GM18517 (cell line): ENCODE data around the gene DNM3.
"Not testable (repeated sequence)": the region's sequence is repeated elsewhere in the genome, so short reads cannot be mapped to it uniquely, and the experiment has no call there.

Experiments used
- ATAC-seq: cut with Tn5 transposase; IDR thresholded peaks from one replicate; pipeline ENCODE4 v1.9.1; 2021; ENCODE audit warnings: mild to moderate bottlenecking, moderate library complexity; ENCODE audit not compliant: unreplicated experiment

Gene DNM3

DNA sequence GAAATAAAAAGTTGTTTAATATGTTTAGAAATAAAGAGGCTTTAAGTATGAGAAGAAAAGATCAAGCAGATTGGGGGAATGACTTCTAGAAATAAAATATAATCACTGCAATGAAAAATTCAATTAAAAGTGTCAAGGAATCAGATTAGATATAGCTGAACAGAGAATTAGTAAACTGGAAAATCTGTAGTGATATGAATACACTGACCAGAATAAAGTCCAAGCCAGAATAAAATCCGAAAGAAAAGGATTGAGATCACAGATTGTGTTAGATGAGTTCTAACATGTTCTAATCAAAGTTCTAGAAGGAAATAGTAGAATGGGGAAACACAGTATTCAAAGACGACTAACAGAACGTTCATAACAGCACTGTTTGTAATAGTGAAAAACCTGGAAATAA lies 506.1 kb downstream of the DNM3 start:
- ATAC-seq = no peak

- ATAC-seq = no peak
Measured at GRCh38 chr1:172350856-172351255, 509.6 kb downstream of the DNM3 start.

DNA sequence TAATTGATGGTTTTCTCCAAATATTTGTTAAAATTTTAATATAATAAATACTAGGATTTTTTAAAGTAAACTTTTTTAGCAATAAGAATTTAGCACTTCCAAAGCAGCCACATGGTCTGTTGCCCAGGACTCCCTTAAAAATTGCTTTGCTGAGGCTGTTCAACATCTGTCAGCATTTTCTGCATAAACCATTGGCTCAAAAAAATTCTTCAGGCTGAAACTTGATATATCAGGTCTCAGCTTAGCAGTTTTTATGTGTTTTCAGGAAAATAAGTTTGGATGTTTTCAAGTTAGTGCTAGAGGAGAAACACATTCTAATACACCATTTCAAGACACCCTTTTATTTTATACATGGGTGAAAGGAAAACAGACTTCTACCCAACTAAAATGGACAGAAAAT lies 510.0 kb downstream of the DNM3 start:
- no peak for ATAC-seq

DNA sequence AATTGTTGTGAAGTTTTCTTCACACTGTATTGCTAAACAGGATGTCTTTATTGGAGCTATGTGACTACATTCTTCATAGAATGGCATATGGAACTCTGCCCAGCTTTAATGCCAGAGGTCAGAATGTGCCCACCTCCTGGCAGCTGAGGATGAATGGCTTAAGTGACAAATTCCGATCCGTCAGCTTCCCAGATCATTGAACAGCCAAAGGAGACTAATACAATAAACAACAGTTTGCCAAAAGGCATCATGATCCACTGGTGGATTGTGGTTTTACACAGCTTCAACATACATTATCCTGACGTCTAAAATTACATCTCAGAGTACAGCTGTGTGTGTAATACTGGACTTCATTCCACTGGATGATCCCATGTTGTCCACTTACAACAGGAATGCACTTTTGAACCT lies 510.5 kb downstream of the DNM3 start:
- no peak for ATAC-seq

GRCh38 chr1:172352435-172352834 lies 511.1 kb downstream of the DNM3 start:
- no peak for ATAC-seq

- no peak for ATAC-seq
Measured at GRCh38 chr1:172354291-172355274, 513.3 kb downstream of the DNM3 start.

- ATAC-seq = no peak
Measured at GRCh38 chr1:172356620-172357019, 515.3 kb downstream of the DNM3 start.

- peak; percentile 14 for ATAC-seq
Measured at GRCh38 chr1:172357753-172358385, 516.6 kb downstream of the DNM3 start.

DNA sequence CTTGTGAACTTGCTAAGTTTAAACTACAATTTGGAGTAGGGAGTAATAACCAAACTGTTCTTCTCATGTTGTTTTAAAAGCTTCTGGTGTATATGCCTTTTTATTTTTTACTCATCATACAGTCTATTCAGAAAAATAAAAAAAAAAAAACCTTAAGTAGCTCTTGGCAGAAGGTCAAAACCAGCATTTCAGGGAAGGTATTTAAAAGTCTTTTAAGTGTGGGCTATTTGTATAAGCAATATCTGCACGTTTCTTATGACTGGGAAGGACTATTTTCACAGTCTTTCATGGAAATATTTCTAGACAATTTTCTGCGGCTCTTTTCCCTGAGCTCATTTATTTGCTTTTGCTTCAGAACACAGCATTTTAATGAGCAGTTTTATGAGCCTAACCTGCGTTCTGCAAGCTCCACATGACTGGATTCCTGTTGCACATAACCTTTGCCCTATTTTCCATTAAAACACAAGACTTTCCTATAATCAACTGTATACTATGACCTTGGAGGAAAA lies 518.2 kb downstream of the DNM3 start:
- no peak for ATAC-seq

- no peak for ATAC-seq
Measured at GRCh38 chr1:172360511-172360910, 519.2 kb downstream of the DNM3 start.

DNA sequence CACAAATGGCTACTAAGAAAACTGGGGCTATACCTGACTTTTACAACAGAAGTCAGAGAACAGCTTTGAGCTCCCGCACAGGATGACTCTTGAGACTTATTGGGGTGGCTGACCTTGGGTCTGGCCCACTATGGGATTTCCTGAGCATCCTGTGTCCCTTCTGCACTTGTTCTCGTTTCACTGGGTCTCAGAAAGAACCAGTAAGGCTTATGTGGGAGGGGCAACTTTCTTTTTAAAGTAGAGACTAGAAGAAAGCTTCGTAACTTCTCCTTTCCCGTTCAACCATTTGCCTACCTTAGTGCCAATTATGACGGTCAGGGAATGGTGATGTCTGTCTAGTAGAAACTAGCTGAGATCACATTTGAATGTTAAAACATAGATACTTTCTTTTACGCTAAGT lies 519.7 kb downstream of the DNM3 start:
- no peak for ATAC-seq

- ATAC-seq = no peak
Measured at GRCh38 chr1:172363852-172364251, 522.6 kb downstream of the DNM3 start.

DNA sequence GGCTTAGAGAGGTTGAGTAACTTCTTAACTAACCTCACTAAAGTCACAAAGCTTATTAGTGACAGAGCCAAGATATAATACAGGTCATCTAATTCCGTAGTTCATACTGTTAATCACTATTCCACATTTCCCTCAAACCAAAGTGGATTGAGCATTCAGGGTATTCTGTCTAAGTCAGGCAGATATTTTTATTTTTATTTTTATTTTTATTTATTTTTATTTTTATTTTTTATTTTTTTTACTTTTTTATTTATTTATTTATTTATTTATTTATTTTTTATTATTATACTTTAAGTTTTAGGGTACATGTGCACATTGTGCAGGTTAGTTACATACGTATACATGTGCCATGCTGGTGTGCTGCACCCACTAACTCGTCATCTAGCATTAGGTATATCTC lies 530.3 kb downstream of the DNM3 start:
- not testable (repeated sequence) for ATAC-seq

DNA sequence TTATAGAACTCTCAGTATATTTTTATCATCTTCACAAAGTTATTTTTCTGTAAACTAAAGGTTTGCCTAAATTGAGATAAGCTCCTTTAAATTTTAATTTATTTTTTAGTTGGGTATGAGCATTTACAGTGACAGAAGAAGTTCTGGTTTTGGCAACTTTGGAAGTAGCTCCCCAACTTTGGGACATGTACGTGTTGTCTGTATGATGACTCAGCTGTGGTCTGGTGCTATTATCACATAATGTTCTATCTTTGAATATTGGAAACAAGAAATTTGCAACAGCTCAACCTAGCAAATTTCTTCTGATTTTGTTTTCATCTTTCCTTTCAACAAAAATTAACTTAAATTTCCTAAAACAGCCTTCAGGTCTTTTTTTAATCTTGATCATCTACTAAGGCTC lies 532.6 kb downstream of the DNM3 start:
- ATAC-seq = no peak

DNA sequence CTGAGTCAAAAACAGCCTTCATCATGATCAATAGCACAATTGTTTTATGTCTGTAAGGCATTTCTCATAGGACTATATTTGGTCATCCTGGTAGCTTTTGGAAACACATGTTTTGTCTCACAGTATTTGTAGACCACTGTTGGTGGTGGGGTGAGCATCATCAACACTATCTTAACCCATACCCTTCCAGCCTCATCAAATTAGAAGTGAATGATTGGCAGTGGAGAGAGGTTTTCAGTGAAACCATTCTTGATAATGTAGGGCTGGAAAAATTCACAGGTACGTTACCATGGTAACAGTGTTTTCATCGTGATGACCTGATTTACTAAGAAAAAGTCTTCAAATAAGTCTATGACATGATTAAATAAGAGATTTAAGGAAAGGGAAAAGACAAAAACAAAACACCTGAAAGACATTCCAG lies 533.9 kb downstream of the DNM3 start:
- ATAC-seq = no peak

- no peak for ATAC-seq
Measured at GRCh38 chr1:172376431-172376830, 535.1 kb downstream of the DNM3 start.

DNA sequence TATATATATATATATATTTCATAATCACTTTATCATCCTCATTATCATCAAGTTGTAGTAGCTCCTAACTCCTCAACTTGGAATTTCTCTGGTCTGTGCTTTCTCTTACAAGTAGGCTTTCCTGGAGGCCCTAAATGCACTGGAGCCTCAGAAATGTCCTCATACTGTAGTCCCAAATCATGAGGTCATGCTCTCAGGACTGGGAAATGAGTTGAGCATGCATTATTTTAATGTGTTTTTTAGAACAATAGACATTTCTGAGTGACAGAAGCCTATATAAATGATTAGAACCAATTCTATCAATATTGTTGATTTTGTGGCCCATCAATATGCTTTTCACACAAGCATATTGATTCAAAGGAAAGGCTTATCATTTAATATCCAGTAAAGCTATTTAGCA lies 536.3 kb downstream of the DNM3 start:
- no peak for ATAC-seq

DNA sequence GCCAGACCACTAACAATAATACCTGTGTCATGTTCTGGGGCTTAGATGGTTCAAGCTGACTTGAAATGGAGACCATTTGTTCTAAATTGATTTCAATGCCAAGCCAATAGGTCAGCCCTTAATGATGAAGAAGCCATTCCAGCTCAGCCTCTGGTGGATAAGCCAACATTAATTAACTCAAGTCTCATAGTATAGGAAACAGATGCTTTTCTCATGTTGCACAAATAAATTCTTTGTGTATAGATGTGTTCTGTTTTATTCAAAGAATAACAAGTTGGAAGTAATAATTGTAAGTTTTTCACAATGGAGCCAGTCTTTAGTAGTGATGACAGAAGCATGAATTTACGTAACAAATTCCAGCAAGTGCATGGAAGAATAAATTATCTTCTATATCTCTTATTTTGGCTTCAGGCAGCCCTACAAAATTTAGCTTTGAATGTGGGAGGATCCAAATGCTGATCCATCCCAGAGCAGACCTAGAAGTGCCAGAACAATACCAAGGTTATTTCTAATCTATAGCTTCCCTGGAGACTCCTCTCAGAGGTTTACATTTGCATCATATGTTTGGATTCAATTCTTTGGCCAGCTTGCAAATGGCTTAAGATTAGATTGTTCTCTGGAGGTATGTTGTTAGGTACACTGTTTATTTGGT lies 536.9 kb downstream of the DNM3 start:
- ATAC-seq = no peak

DNA sequence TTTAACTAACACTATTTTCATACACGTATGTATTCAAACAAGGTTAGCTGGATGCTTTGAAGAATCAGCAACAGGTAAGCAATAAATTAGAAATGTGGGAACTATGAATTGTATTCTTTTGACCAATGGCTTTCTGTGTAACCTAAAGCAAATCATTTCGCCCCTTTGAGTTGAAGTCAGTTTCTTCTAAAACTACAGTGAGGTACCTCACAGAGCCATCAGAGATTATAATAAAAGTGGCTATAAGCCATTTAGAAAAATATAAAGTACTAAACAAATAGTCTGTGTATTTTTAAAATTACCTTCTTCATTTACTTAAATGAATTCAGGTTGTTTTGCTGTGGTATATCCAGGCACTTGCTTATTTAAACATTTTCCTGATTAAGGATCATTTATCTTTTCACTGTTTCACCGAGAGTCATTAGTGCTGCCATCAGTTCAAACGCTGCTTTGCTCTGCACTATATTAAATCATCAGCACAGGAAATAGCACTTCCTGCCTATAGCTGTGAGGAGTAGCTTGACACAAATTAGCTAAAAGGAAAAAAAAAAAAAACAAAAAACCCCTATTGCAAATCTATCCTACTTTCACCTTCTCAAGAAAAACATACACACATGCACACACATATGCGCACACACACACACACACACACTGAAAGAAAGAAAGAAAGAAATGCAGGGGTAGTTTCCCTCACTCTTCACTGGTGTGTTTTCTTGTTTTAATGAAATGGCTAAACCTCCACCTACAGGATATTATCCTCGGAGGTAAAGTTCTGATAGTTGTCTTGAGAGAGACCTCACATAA lies 539.3 kb downstream of the DNM3 start:
- ATAC-seq = peak; percentile 85

DNA sequence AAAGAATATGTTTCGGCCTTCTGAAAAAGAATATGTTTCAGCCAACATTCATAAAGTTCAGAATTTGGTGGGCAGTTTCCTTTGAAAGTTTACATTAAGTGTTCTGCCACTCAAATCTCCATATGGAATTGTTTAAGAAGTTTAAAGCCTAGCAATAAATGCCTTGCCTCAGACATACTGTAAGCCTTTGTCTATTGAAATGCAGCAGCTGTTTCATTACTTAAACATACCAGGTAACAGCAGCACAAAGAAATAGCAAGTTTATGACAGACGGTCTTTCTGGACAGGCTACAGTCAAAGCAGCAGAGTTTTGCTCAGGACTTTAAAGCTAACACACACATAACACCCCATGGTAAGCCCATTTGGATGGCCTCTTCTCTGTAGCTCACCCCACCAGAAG lies 540.6 kb downstream of the DNM3 start:
- no peak for ATAC-seq

- ATAC-seq = no peak
Measured at GRCh38 chr1:172382406-172382805, 541.1 kb downstream of the DNM3 start.
